Measurements from ENCODE around the gene EMP1. TPM values are rescaled to one million over a fixed set of nuclear protein-coding genes. Genes with fewer than 3 reads are reported as not detected.

The EMP1 gene
- total and polyA plus RNA-seq, 2 experiments from 2014 or later = 0.07 to 0.39 TPM

GRCh38 chr12:13255792-13256691 is 59.5 kb downstream of the EMP1 start:
- peak overlapping the region; percentile 12; the same call in 1 of the 2 replicates for H3K4me3 ChIP-seq
- H3K9me2 ChIP-seq (ENCODE audit: insufficient read depth) = 0 out of 2 replicates have a peak, but pooled peaks cover 4% of the 10 kb centered on the region
- Mint-ChIP-seq H3K27me3 (ENCODE audit: insufficient read depth, low read depth, poor library complexity) (peaks cover 5% of the 10 kb centered on the region), H3K36me3 (ENCODE audit: low read depth) (no peaks in the 10 kb centered on the region), H3K9me3 (no peaks in the 10 kb centered on the region; the same call in 2 of the 3 replicates), H3K27ac (peak overlapping the region; percentile 94), H3K4me3 (peak overlapping the region; percentile 45), H3K4me1 (peaks cover 45% of the 10 kb centered on the region)
- no peaks in the 10 kb centered on the region for H3K27me3 ChIP-seq (ENCODE audit: insufficient read depth)
- H3K4me1 ChIP-seq (ENCODE audit: insufficient read depth) = peaks cover 44% of the 10 kb centered on the region
- H3F3A ChIP-seq (replicated peaks; ENCODE audit: low read depth) = no peaks in the 10 kb centered on the region; the same call in 1 of the 2 replicates
- H3K36me3 ChIP-seq (ENCODE audit: insufficient read depth) = no peaks in the 10 kb centered on the region
- no peaks in the 10 kb centered on the region for H3K79me2 ChIP-seq (replicated peaks; ENCODE audit: insufficient read depth)
- H4K20me1 ChIP-seq (replicated peaks; ENCODE audit: insufficient read depth) = no peaks in the 10 kb centered on the region
- DNase-seq (ENCODE audit: low spot score) (peak; percentile 95), ATAC-seq (peak; percentile 95)
- peak overlapping the region; percentile 86 for H3K27ac ChIP-seq (ENCODE audit: low read depth)
- peak overlapping the region; percentile 1 for H3K4me2 ChIP-seq
- TF ChIP-seq EZH2 (IDR thresholded peaks at IDR 0.05; ENCODE audit: low read depth, unreplicated experiment) (no peak), STAT1 (IDR thresholded peaks at IDR 0.05; ENCODE audit: unreplicated experiment) (no peak), ZNF331 (CRISPR knock-in tag; IDR thresholded peaks at IDR 0.05; ENCODE audit: low read depth) (no peak), NANOG (IDR thresholded peaks at IDR 0.05; ENCODE audit: borderline replicate concordance) (peak; percentile 52; the same call in 1 of the 2 replicates), POLR2AphosphoS5 (IDR thresholded peaks at IDR 0.05; ENCODE audit: low read depth) (no peak; the same call in 1 of the 2 replicates), REST (IDR thresholded peaks at IDR 0.05; ENCODE audit: unreplicated experiment) (no peak), ZNF114 (CRISPR knock-in tag; IDR thresholded peaks at IDR 0.05) (peak; percentile 70; the same call in 1 of the 2 replicates), EZH2phosphoT487 (IDR thresholded peaks at IDR 0.05; ENCODE audit: unreplicated experiment) (no peak), CREB1 (CRISPR knock-in tag; IDR thresholded peaks at IDR 0.05; ENCODE audit: low read depth) (no peak; the same call in none of the 2 replicates), JUNB (IDR thresholded peaks at IDR 0.05; ENCODE audit: unreplicated experiment) (no peak), CTCF (conservative IDR thresholded peaks at IDR 0.05; ENCODE audit: low read depth in 2 of 2) (peak; percentile 96 to 100)
- TF ChIP-seq, protein P1, sequence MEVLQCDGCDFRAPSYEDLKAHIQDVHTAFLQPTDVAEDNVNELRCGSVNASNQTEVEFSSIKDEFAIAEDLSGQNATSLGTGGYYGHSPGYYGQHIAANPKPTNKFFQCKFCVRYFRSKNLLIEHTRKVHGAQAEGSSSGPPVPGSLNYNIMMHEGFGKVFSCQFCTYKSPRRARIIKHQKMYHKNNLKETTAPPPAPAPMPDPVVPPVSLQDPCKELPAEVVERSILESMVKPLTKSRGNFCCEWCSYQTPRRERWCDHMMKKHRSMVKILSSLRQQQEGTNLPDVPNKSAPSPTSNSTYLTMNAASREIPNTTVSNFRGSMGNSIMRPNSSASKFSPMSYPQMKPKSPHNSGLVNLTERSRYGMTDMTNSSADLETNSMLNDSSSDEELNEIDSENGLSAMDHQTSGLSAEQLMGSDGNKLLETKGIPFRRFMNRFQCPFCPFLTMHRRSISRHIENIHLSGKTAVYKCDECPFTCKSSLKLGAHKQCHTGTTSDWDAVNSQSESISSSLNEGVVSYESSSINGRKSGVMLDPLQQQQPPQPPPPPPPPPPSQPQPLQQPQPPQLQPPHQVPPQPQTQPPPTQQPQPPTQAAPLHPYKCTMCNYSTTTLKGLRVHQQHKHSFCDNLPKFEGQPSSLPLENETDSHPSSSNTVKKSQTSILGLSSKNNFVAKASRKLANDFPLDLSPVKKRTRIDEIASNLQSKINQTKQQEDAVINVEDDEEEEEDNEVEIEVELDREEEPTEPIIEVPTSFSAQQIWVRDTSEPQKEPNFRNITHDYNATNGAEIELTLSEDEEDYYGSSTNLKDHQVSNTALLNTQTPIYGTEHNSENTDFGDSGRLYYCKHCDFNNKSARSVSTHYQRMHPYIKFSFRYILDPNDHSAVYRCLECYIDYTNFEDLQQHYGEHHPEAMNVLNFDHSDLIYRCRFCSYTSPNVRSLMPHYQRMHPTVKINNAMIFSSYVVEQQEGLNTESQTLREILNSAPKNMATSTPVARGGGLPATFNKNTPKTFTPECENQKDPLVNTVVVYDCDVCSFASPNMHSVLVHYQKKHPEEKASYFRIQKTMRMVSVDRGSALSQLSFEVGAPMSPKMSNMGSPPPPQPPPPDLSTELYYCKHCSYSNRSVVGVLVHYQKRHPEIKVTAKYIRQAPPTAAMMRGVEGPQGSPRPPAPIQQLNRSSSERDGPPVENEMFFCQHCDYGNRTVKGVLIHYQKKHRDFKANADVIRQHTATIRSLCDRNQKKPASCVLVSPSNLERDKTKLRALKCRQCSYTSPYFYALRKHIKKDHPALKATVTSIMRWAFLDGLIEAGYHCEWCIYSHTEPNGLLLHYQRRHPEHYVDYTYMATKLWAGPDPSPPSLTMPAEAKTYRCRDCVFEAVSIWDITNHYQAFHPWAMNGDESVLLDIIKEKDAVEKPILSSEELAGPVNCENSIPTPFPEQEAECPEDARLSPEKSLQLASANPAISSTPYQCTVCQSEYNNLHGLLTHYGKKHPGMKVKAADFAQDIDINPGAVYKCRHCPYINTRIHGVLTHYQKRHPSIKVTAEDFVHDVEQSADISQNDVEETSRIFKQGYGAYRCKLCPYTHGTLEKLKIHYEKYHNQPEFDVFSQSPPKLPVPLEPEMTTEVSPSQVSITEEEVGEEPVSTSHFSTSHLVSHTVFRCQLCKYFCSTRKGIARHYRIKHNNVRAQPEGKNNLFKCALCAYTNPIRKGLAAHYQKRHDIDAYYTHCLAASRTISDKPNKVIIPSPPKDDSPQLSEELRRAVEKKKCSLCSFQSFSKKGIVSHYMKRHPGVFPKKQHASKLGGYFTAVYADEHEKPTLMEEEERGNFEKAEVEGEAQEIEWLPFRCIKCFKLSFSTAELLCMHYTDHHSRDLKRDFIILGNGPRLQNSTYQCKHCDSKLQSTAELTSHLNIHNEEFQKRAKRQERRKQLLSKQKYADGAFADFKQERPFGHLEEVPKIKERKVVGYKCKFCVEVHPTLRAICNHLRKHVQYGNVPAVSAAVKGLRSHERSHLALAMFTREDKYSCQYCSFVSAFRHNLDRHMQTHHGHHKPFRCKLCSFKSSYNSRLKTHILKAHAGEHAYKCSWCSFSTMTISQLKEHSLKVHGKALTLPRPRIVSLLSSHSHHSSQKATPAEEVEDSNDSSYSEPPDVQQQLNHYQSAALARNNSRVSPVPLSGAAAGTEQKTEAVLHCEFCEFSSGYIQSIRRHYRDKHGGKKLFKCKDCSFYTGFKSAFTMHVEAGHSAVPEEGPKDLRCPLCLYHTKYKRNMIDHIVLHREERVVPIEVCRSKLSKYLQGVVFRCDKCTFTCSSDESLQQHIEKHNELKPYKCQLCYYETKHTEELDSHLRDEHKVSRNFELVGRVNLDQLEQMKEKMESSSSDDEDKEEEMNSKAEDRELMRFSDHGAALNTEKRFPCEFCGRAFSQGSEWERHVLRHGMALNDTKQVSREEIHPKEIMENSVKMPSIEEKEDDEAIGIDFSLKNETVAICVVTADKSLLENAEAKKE (CRISPR knock-in tag; IDR thresholded peaks at IDR 0.05) = peak; percentile 89
- TF ChIP-seq, protein P2, sequence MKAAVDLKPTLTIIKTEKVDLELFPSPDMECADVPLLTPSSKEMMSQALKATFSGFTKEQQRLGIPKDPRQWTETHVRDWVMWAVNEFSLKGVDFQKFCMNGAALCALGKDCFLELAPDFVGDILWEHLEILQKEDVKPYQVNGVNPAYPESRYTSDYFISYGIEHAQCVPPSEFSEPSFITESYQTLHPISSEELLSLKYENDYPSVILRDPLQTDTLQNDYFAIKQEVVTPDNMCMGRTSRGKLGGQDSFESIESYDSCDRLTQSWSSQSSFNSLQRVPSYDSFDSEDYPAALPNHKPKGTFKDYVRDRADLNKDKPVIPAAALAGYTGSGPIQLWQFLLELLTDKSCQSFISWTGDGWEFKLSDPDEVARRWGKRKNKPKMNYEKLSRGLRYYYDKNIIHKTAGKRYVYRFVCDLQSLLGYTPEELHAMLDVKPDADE (IDR thresholded peaks at IDR 0.05) = no peak
- H2AFZ ChIP-seq = no peak overlapping the region

Data from GM23338 (cell line).